ENCODE data around the gene PEAK3. TPM values are rescaled to one million over a fixed set of nuclear protein-coding genes. Genes with fewer than 3 reads are reported as not detected.

The PEAK3 gene
- total and polyA plus RNA-seq, 9 donors, result 0.10 to 0.62 (median 0.26) TPM; not detected in 3

GRCh38 chr19:2239173-2239572 is 42.8 kb downstream of the PEAK3 start:
- no peak for TF ChIP-seq CTCF (IDR thresholded peaks at IDR 0.05)
- TF ChIP-seq EP300 (IDR thresholded peaks at IDR 0.05), result no peak
- TF ChIP-seq POLR2A (IDR thresholded peaks at IDR 0.05), result no peak
- Histone ChIP-seq H3K4me1 (ENCODE audit: insufficient read depth) (peaks cover 26% of the 10 kb centered on the region), H3K27me3 (no peaks in the 10 kb centered on the region), H3K27ac (no peak overlapping the region), H3K4me3 (no peak overlapping the region), H3K9me3 (no peaks in the 10 kb centered on the region), H3K36me3 (no peaks in the 10 kb centered on the region)
- intact Hi-C loops (cut with DNase I), result loop anchor here in 3 of 4 donors (5.0 to 10.0 kb wide), 3 partner anchors 33 to 153 kb away; partner anchors contain the start of gene DOT1L (in 1 of the 3)
- WGBS, 3 donors, result 64 to 74% (median 65%) methylated on average over 10 of the region's 10 CpGs
- DNase-seq, result no peak

GRCh38 chr19:2237869-2238153 is 44.2 kb downstream of the PEAK3 start:
- TF ChIP-seq EP300 (IDR thresholded peaks at IDR 0.05), result no peak
- no peak for TF ChIP-seq POLR2A (IDR thresholded peaks at IDR 0.05)
- no peak for TF ChIP-seq CTCF (IDR thresholded peaks at IDR 0.05)
- peaks cover 26% of the 10 kb centered on the region for H3K4me1 ChIP-seq (ENCODE audit: insufficient read depth)
- no peak overlapping the region for H3K27ac ChIP-seq
- H3K36me3 ChIP-seq, result no peaks in the 10 kb centered on the region
- no peak for DNase-seq
- H3K4me3 ChIP-seq, result peak overlapping the region; percentile 92
- no peaks in the 10 kb centered on the region for H3K9me3 ChIP-seq
- intact Hi-C loops (cut with DNase I), result loop anchor here (2.0 to 10.0 kb wide), 5 partner anchors 33 to 154 kb away; partner anchors contain the start of gene DOT1L (in 1 of the 4)
- H3K27me3 ChIP-seq, result no peaks in the 10 kb centered on the region
- 85 to 92% (median 91%) methylated on average over 6 of the region's 6 CpGs for WGBS, 3 donors

GRCh38 chr19:2237051-2237868 is 44.7 kb downstream of the PEAK3 start:
- Histone ChIP-seq H3K4me3 (peak overlapping the region; percentile 92), H3K4me1 (ENCODE audit: insufficient read depth) (peaks cover 26% of the 10 kb centered on the region), H3K27ac (peak overlapping the region; percentile 92 to 100), H3K36me3 (no peaks in the 10 kb centered on the region), H3K27me3 (no peaks in the 10 kb centered on the region), H3K9me3 (no peaks in the 10 kb centered on the region)
- no peak for DNase-seq
- intact Hi-C loops (cut with DNase I), result loop anchor here (2.0 to 10.0 kb wide), 5 partner anchors 34 to 155 kb away; partner anchors contain the start of gene DOT1L (in 1 of the 4)
- 44 to 61% (median 49%) methylated on average over 32 to 43 of the region's 43 CpGs for WGBS, 3 donors
- TF ChIP-seq EP300 (IDR thresholded peaks at IDR 0.05) (no peak), POLR2A (IDR thresholded peaks at IDR 0.05) (no peak), CTCF (IDR thresholded peaks at IDR 0.05) (no peak)

- intact Hi-C loops (cut with DNase I), result loop anchor here (2.0 to 10.0 kb wide), 5 partner anchors 34 to 156 kb away; partner anchors contain the start of gene DOT1L (in 1 of the 4)
- H3K4me3 ChIP-seq, result peak within 1 kb of the TSS; percentile 92
- H3K9me3 ChIP-seq, result no peaks in the 10 kb centered on the region
- H3K27me3 ChIP-seq, result no peaks in the 10 kb centered on the region
- WGBS, 3 donors, result 1% methylated on average over 61 to 80 of the region's 80 CpGs
- H3K36me3 ChIP-seq, result no peaks in the 10 kb centered on the region
- peak; percentile 97 to 100 (median 97) for DNase-seq
- H3K27ac ChIP-seq, result peak within 1 kb of the TSS; percentile 92 to 100
- H3K4me1 ChIP-seq (ENCODE audit: insufficient read depth), result peaks cover 26% of the 10 kb centered on the region
- TF ChIP-seq EP300 (IDR thresholded peaks at IDR 0.05) (peak; percentile 46), POLR2A (IDR thresholded peaks at IDR 0.05) (peak; percentile 81), CTCF (IDR thresholded peaks at IDR 0.05) (peak; percentile 95 to 100 (median 100))
Observed at GRCh38 chr19:2236314-2237050, 45.5 kb downstream of the PEAK3 start, which contains the start of the genes PLEKHJ1 and SF3A2. PLEKHJ1 (minus strand) TSS chr19:2236329; CDS start chr19:2236248, 81 bp downstream. SF3A2 (plus strand) TSS chr19:2236824; CDS start chr19:2243419, 6,595 bp downstream.
